GM10248 (cell line): ENCODE measurements around the gene PGM5.

Experiments used
- CTCF ChIA-PET: fragments of 300-600 bp; sonication (Branson Sonifier 250); formaldehyde crosslinking; extraction: SDS; loops from one replicate; lab custom pipeline; 2021; ENCODE audit warnings: antibody characterized with exemption; lab: Yijun Ruan, JAX
- POLR2A ChIA-PET: fragments of 350-650 bp; sonication (Branson Sonifier 250); formaldehyde crosslinking; extraction: SDS; loops from one replicate; lab custom pipeline; 2020; ENCODE audit warnings: antibody characterized with exemption; lab: Yijun Ruan, JAX
- DNase-seq: peaks from one replicate; pipeline ENCODE4 v3.0.0; 2012; ENCODE audit errors: extremely low spot score
- TF ChIP-seq, protein P1 (sequence below): IDR thresholded peaks from 2 replicates; pipeline ENCODE4 v1.5.1; 2012; ENCODE audit warnings: mild to moderate bottlenecking, low read depth; ENCODE audit errors: extremely low read depth, missing control alignments, control extremely low read depth

PGM5 gene

GRCh38 chr9:68522954-68523353, 166.5 kb downstream of the PGM5 start:
- TF ChIP-seq, protein P1, sequence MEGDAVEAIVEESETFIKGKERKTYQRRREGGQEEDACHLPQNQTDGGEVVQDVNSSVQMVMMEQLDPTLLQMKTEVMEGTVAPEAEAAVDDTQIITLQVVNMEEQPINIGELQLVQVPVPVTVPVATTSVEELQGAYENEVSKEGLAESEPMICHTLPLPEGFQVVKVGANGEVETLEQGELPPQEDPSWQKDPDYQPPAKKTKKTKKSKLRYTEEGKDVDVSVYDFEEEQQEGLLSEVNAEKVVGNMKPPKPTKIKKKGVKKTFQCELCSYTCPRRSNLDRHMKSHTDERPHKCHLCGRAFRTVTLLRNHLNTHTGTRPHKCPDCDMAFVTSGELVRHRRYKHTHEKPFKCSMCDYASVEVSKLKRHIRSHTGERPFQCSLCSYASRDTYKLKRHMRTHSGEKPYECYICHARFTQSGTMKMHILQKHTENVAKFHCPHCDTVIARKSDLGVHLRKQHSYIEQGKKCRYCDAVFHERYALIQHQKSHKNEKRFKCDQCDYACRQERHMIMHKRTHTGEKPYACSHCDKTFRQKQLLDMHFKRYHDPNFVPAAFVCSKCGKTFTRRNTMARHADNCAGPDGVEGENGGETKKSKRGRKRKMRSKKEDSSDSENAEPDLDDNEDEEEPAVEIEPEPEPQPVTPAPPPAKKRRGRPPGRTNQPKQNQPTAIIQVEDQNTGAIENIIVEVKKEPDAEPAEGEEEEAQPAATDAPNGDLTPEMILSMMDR, result no peak
- ChIA-PET CTCF (interaction anchor here (0.7 kb wide), 1 partner anchor 9 kb away, joined by 3 read pairs; no protein-coding TSS in a partner anchor), POLR2A (no interaction called here)
- no peak for DNase-seq

DNA sequence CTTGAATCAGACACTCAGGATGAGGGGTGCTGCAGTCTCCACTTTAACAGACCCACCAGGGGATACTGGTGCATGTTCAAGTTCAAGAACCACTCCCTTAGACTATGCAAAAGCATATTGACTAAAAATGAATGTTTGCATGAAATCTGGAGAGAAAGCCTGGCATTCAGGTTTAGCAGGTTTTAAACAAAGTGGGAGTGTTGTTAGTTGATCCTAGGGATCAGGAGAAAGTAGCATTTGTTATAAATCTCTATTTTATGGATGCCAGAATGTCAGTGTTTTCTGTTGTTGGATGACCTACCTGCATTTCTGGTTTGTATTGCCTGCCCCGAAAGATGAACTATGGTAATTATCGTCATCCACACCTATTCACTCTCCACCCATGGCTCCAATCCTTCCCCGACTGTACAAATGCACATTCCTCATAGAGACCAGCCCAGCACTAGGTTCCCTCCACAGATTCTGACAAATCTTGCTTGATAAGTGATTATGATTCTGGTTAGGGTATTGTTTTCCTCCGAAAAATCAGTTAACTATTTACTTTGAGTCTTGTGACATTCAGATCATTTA, 167.0 kb downstream of the PGM5 start:
- TF ChIP-seq, protein P1, result no peak
- POLR2A ChIA-PET, result no interaction called here
- DNase-seq, result no peak
- CTCF ChIA-PET, result no interaction called here

DNA sequence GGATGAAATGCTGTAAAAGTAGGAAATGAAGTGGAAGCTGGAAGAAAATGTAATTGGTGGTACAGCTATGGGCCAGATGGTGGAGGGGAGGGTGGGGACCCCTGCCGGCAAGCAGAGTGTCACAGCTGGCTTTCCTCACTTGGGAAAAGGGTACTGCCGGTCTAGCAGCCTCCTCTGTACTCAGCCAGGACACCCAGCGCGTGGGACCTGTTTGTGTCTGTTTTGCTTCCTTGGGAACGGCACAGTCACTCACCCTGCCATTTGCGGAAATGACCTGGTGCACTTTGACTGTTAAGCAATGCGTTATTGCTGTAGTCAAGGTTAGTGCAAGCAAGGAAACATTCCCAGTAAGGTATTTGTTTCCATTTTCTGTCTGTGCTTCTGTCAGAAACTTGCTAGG, 174.2 kb downstream of the PGM5 start:
- ChIA-PET CTCF (interaction anchor here (1.0 to 3.0 kb wide), 2 partner anchors 11 to 30 kb away, joined by 3 to 12 read pairs; no protein-coding TSS in a partner anchor), POLR2A (no interaction called here)
- DNase-seq, result no peak
- TF ChIP-seq, protein P1, result no peak

DNA sequence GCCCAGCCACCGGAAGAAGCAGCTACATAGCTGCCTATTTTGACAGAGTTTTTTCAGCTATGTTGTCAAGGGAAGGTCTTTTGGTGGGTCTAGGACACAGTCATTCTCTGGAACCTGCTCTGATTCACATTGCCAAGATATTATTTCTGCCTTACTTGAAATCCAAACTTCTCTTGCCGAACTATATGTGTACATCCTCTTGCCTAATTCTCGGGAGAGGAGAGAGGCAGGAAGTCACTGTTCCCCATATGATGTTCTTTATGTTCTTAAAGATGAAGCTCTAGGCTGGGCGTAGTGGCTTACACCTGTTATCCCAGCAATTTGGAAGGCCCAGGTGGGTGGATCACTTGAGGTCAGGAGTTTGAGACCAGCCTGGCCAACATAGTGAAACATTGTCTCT, 175.7 kb downstream of the PGM5 start:
- ChIA-PET POLR2A (interaction anchor here (0.7 kb wide), 1 partner anchor 38 kb away, joined by 3 read pairs; no protein-coding TSS in a partner anchor), CTCF (interaction anchor here (1.5 to 3.0 kb wide), 2 partner anchors 10 to 467 kb away, joined by 3 to 12 read pairs; no protein-coding TSS in a partner anchor)
- TF ChIP-seq, protein P1, result no peak
- DNase-seq, result no peak

DNA sequence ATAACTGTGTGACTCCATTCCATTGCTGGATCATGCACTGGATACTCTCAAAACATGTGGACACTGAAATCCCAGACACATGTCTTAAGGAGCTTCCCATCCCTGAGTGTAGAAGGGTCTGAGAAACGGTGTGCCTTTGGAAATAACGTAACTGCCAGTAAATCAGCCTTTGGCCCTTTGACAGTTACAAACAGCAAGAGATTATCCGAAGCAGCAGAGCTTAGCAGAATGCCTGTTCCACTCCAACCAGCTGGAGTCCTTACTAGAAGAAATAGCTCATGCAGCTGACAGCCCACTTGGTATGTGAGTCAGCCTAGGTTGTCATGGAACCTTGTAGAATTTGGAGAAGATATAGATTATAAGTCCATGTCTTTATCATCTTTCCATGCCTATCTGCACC, 177.3 kb downstream of the PGM5 start:
- ChIA-PET CTCF (interaction anchor here (0.9 to 2.0 kb wide), 5 partner anchors 8 to 107 kb away, joined by 3 to 8 read pairs (median 3); no protein-coding TSS in a partner anchor), POLR2A (no interaction called here)
- no peak for DNase-seq
- TF ChIP-seq, protein P1, result no peak

GRCh38 chr9:68536876-68537615, 180.6 kb downstream of the PGM5 start:
- ChIA-PET POLR2A (no interaction called here), CTCF (interaction anchor here (2.0 to 6.4 kb wide), 4 partner anchors 23 to 31 kb away, joined by 5 to 34 read pairs (median 10); no protein-coding TSS in a partner anchor)
- DNase-seq, result no peak
- TF ChIP-seq, protein P1, result no peak
